PC-3 (cell line): ENCODE results near the gene ITGAE. TPM values are rescaled to one million over a fixed set of nuclear protein-coding genes. Genes with fewer than 3 reads are reported as not detected.

Experiments used
- ATAC-seq: fragments of 200-7000 bp; cut with Tn5 transposase; 2 replicates; pipeline ENCODE4 v1.9.1; 2020; ENCODE audit warnings: mild to moderate bottlenecking, moderate library complexity
- BruUV-seq: library from RNA; stranded (reverse); fragments of 400-500 nt; replicated peaks from 2 replicates; lab custom pipeline; 2021; lab: Mats Ljungman, UMichigan
- CTCF ChIA-PET: fragments of 300-600 bp; sonication (Branson Sonifier 250); formaldehyde crosslinking; loops from one replicate; lab custom pipeline; 2022; ENCODE audit warnings: antibody characterized with exemption; lab: Charles Lee
- POLR2A ChIA-PET: fragments of 300-600 bp; sonication (Branson Sonifier 250); formaldehyde crosslinking; loops from one replicate; lab custom pipeline; 2022; ENCODE audit warnings: antibody characterized with exemption; ENCODE audit not compliant: unreplicated experiment; lab: Charles Lee
- DNase-seq: peaks from one replicate; pipeline ENCODE4 v3.0.0-alpha.2; 2015
- H2AFZ ChIP-seq: fragments of 300-600 bp; sonication (generic); 2 replicates; pipeline ENCODE4 v1.6.0; 2016; ENCODE audit warnings: antibody characterized with exemption, low read length
- H3F3A ChIP-seq: fragments of 300-600 bp; sonication (generic); one replicate; pipeline ENCODE4 v1.6.0; 2017; ENCODE audit warnings: antibody characterized with exemption, low read length, control low read depth, mild to moderate bottlenecking; ENCODE audit not compliant: unreplicated experiment
- H3K27ac ChIP-seq: fragments of 300-600 bp; sonication (generic); 2 replicates; pipeline ENCODE4 v1.5.1; 2016; ENCODE audit warnings: mild to moderate bottlenecking, low read length
- H3K27me3 ChIP-seq: fragments of 300-600 bp; sonication (generic); 2 replicates; pipeline ENCODE4 v1.6.1; 2016; ENCODE audit warnings: low read length, mixed read lengths
- H3K36me3 ChIP-seq: fragments of 300-600 bp; sonication (generic); 2 replicates; pipeline ENCODE4 v1.6.1; 2016; ENCODE audit warnings: low read depth, mixed run types, low read length, mixed read lengths
- H3K4me1 ChIP-seq: fragments of 300-600 bp; sonication (generic); 2 replicates; pipeline ENCODE4 v1.5.1; 2016; ENCODE audit warnings: low read length; ENCODE audit not compliant: insufficient read depth
- H3K4me2 ChIP-seq: fragments of 300-600 bp; sonication (generic); 2 replicates; pipeline ENCODE4 v1.6.0; 2016; ENCODE audit warnings: low read length
- H3K4me3 ChIP-seq: fragments of 300-600 bp; sonication (generic); 2 replicates; pipeline ENCODE4 v1.5.1; 2016; ENCODE audit warnings: mild to moderate bottlenecking, low read length, mixed read lengths
- H3K79me2 ChIP-seq: fragments of 300-600 bp; sonication (generic); 2 replicates; pipeline ENCODE4 v1.6.1; 2017; ENCODE audit warnings: low read length, mixed read lengths
- H3K9ac ChIP-seq: fragments of 300-600 bp; sonication (generic); 2 replicates; pipeline ENCODE4 v1.6.0; 2016; ENCODE audit warnings: mild to moderate bottlenecking, low read length
- H3K9me2 ChIP-seq: fragments of 300-600 bp; sonication (generic); replicated peaks from 2 replicates; pipeline ENCODE4 v1.6.1; 2016; ENCODE audit warnings: mixed run types, low read length, mixed read lengths
- H3K9me3 ChIP-seq: fragments of 300-600 bp; sonication (generic); 2 replicates; pipeline ENCODE4 v1.6.1; 2016; ENCODE audit warnings: low read length, mixed read lengths
- H4K20me1 ChIP-seq: fragments of 300-600 bp; sonication (generic); 2 replicates; pipeline ENCODE4 v1.6.1; 2016; ENCODE audit warnings: low read length, mixed read lengths
- EZH2 ChIP-seq: fragments of 300-600 bp; sonication (generic); IDR thresholded peaks from one replicate; pipeline ENCODE4 v1.6.1; 2017; ENCODE audit warnings: antibody characterized with exemption, mild to moderate bottlenecking, low read length; ENCODE audit not compliant: unreplicated experiment
- EZH2phosphoT487 ChIP-seq: fragments of 300-600 bp; sonication (generic); IDR thresholded peaks from 2 replicates; pipeline ENCODE4 v1.6.1; 2018; ENCODE audit warnings: mild to moderate bottlenecking, antibody characterized with exemption, low read length, borderline replicate concordance
- intact Hi-C: fragments of 100-400 bp; cut with micrococcal nuclease; formaldehyde crosslinking; loops from 2 replicates; pipeline ENCODE4 v1.9.0; 2023
- total RNA-seq: library from RNA; depleted of rRNA; stranded (reverse); fragments of >200 nt; gene quantifications from 2 replicates; pipeline ENCODE4 v1.2.3, GENCODE V29; 2014
- TF ChIP-seq, protein P1 (sequence below): fragments of 300-600 bp; sonication (generic); conservative IDR thresholded peaks from 2 replicates; pipeline ENCODE4 v1.5.1; 2017; ENCODE audit warnings: antibody characterized with exemption, low read depth, mild to moderate bottlenecking, low read length

Gene ITGAE
- total RNA-seq, 1 experiment from 2014 or later, result 42.0 TPM

DNA sequence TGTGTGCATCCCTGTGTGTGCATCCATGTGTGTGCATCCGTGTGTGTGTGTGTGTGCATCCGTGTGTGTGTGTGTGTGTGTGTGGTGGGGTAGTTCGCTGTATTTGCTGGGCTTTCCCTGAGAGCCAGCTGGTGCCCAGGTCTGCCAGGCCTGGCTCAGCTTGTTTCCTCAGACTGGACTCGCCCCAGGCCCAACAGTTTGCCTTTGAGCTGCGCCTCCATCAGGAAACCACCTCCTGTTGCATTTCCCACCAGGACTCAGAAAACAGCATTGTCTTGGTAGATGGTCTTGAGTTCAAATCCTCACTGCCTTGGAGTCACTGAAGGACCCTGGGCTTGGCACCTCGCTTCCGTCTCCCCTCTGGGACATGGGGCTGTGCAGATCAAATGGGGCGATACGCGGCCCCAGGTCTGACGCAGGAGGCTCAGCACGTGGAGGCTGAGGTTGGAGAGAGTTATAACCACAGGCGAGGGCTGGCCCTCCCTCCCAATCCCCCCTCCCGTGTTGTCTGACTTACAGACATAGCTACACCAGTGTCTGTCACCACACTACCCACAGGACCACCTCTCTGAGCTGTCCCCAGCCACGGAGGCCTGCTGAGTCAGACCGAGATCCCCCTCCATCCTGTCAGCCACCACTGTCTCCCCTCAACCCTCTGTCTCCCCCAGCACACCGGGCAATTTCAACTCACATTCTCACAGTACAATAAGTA is 4.7 kb downstream of the ITGAE start:
- ATAC-seq (no peak), DNase-seq (no peak)
- H3K79me2 ChIP-seq, result no peaks in the 10 kb centered on the region
- no TSS peak for BruUV-seq
- TF ChIP-seq, protein P1, sequence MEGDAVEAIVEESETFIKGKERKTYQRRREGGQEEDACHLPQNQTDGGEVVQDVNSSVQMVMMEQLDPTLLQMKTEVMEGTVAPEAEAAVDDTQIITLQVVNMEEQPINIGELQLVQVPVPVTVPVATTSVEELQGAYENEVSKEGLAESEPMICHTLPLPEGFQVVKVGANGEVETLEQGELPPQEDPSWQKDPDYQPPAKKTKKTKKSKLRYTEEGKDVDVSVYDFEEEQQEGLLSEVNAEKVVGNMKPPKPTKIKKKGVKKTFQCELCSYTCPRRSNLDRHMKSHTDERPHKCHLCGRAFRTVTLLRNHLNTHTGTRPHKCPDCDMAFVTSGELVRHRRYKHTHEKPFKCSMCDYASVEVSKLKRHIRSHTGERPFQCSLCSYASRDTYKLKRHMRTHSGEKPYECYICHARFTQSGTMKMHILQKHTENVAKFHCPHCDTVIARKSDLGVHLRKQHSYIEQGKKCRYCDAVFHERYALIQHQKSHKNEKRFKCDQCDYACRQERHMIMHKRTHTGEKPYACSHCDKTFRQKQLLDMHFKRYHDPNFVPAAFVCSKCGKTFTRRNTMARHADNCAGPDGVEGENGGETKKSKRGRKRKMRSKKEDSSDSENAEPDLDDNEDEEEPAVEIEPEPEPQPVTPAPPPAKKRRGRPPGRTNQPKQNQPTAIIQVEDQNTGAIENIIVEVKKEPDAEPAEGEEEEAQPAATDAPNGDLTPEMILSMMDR, result no peak
- TF ChIP-seq EZH2 (no peak), EZH2phosphoT487 (no peak)
- no peak overlapping the region for H3K4me2 ChIP-seq
- no peaks in the 10 kb centered on the region for H3K27me3 ChIP-seq
- H2AFZ ChIP-seq, result no peak overlapping the region
- peaks cover 12% of the 10 kb centered on the region; the same call in 1 of the 2 replicates for H3K4me1 ChIP-seq
- no peaks in the 10 kb centered on the region for H3K9me3 ChIP-seq
- no peaks in the 10 kb centered on the region for H3F3A ChIP-seq
- ChIA-PET CTCF (no interaction called here), POLR2A (no interaction called here)
- H3K4me3 ChIP-seq, result no peak overlapping the region
- no peak overlapping the region for H3K27ac ChIP-seq
- intact Hi-C loops, result no loop called here
- no peaks in the 10 kb centered on the region for H3K36me3 ChIP-seq
- no peaks in the 10 kb centered on the region for H4K20me1 ChIP-seq
- no peaks in the 10 kb centered on the region for H3K9me2 ChIP-seq
- no peak overlapping the region for H3K9ac ChIP-seq

GRCh38 chr17:3795390-3796102 is 5.4 kb downstream of the ITGAE start:
- H4K20me1 ChIP-seq, result no peaks in the 10 kb centered on the region
- H3K79me2 ChIP-seq, result no peaks in the 10 kb centered on the region
- intact Hi-C loops, result no loop called here
- no peak overlapping the region for H3K4me2 ChIP-seq
- H3K4me3 ChIP-seq, result no peak overlapping the region
- CTCF ChIA-PET, result no interaction called here
- no peaks in the 10 kb centered on the region for H3F3A ChIP-seq
- peaks cover 11% of the 10 kb centered on the region; the same call in 1 of the 2 replicates for H3K4me1 ChIP-seq
- H3K27ac ChIP-seq, result no peak overlapping the region
- POLR2A ChIA-PET, result no interaction called here
- no peaks in the 10 kb centered on the region for H3K9me3 ChIP-seq
- H3K9me2 ChIP-seq, result no peaks in the 10 kb centered on the region
- no peak overlapping the region for H3K9ac ChIP-seq
- no peaks in the 10 kb centered on the region for H3K36me3 ChIP-seq
- TF ChIP-seq, protein P1, result no peak
- BruUV-seq, result no TSS peak
- no peaks in the 10 kb centered on the region for H3K27me3 ChIP-seq
- ATAC-seq (no peak), DNase-seq (no peak)
- H2AFZ ChIP-seq, result no peak overlapping the region
